Caco-2 (cell line): Measurements from ENCODE around the gene FAS. TPM values are rescaled to one million over a fixed set of nuclear protein-coding genes. Genes with fewer than 3 reads are reported as not detected.

ENCODE experiments used
- BruUV-seq: library from RNA; stranded (reverse); fragments of 400-500 nt; replicated peaks from 2 replicates; lab custom pipeline; 2021; lab: Mats Ljungman, UMichigan
- CTCF ChIA-PET: fragments of 300-600 bp; sonication (Branson Sonifier 250); formaldehyde crosslinking; loops from one replicate; lab custom pipeline; 2022; ENCODE audit warnings: antibody characterized with exemption; lab: Charles Lee
- POLR2A ChIA-PET: fragments of 300-600 bp; sonication (Branson Sonifier 250); formaldehyde crosslinking; loops from one replicate; lab custom pipeline; 2022; ENCODE audit warnings: antibody characterized with exemption; lab: Charles Lee
- DNase-seq, 2 experiments: peaks; one replicate each; pipeline versions ENCODE4 v3.0.0 to v3.0.0-alpha.2; 2020 to 2022
- H3K27me3 ChIP-seq: replicated peaks from 2 replicates; pipeline ENCODE4 v1.6.0; 2011; ENCODE audit warnings: low read length; ENCODE audit not compliant: control insufficient read depth, insufficient read depth
- H3K36me3 ChIP-seq: 2 replicates; pipeline ENCODE4 v1.5.1; 2011; ENCODE audit warnings: low read length; ENCODE audit not compliant: control insufficient read depth, insufficient read depth
- H3K4me1 ChIP-seq: fragments of 250-450 bp; sonication (Bioruptor Pico); 2 replicates; pipeline ENCODE4 v1.5.1; 2020; ENCODE audit warnings: mild to moderate bottlenecking
- H3K4me3 ChIP-seq: 2 replicates; pipeline ENCODE4 v1.5.1; 2011; ENCODE audit warnings: low read depth, mild to moderate bottlenecking, control low read depth, low read length
- H3K9me3 ChIP-seq: fragments of 250-450 bp; sonication (Bioruptor Pico); 2 replicates; pipeline ENCODE4 v1.5.1; 2020; ENCODE audit warnings: mild to moderate bottlenecking, moderate library complexity
- H3K27ac Mint-ChIP-seq: one replicate; pipeline ENCODE4 v1.8.0; 2022; ENCODE audit warnings: mixed read lengths; ENCODE audit not compliant: unreplicated experiment
- H3K27me3 Mint-ChIP-seq: one replicate; pipeline ENCODE4 v1.8.0; 2022; ENCODE audit warnings: mixed read lengths; ENCODE audit not compliant: insufficient read depth, unreplicated experiment
- H3K36me3 Mint-ChIP-seq: one replicate; pipeline ENCODE4 v1.8.0; 2022; ENCODE audit warnings: mild to moderate bottlenecking, mixed read lengths; ENCODE audit not compliant: insufficient read depth, unreplicated experiment
- H3K4me1 Mint-ChIP-seq: one replicate; pipeline ENCODE4 v1.8.0; 2022; ENCODE audit warnings: low read depth, mixed read lengths; ENCODE audit not compliant: unreplicated experiment
- H3K4me3 Mint-ChIP-seq: one replicate; pipeline ENCODE4 v1.8.0; 2022; ENCODE audit warnings: mild to moderate bottlenecking, moderate library complexity, mixed read lengths; ENCODE audit not compliant: unreplicated experiment
- H3K9me3 Mint-ChIP-seq: one replicate; pipeline ENCODE4 v1.8.0; 2022; ENCODE audit warnings: mixed read lengths; ENCODE audit not compliant: unreplicated experiment
- CTCF ChIP-seq, 2 experiments: fragments of 200-600 bp in 1 of 2; IDR thresholded peaks; 1 replicate in 1 of 2; 2 replicates in 1 of 2; pipeline versions ENCODE4 v1.5.1 to v1.8.0; 2011 to 2022; ENCODE audit warnings: antibody characterized with exemption in 1 of 2, control low read depth in 1 of 2, inconsistent platforms in 1 of 2, low read depth in 1 of 2, low read length in 1 of 2, mild to moderate bottlenecking in 1 of 2, moderate library complexity in 1 of 2; ENCODE audit not compliant: insufficient read depth in 1 of 2, severe bottlenecking in 1 of 2, unreplicated experiment in 1 of 2
- intact Hi-C: fragments of 100-400 bp; cut with micrococcal nuclease; formaldehyde crosslinking; loops from one replicate; pipeline ENCODE4 v1.10.0; 2022; ENCODE audit not compliant: unreplicated experiment
- total RNA-seq: library from RNA; stranded (reverse); gene quantifications from 2 replicates; pipeline ENCODE4 v1.2.3, GENCODE V29; 2022

FAS gene
- total RNA-seq, 1 experiment from 2014 or later: not detected

DNA sequence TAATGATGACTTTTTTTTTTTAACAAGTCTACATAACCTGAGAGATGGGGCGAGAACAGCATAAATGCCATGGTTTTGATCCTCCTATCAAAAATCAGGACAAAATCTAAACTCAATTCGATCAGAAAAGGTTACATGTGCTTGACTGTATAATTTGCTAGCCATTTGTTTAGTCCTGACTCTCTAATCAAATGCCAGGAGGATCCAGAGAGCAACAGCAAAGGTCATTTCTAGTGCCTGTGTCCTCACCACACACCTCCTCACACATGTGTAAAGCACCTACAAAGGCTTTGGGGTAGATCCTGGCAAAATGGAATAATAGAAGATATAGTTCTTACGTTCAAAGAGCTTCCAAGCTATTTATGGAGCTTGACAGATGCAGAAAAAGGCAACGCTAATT, 11.0 kb upstream of the FAS start:
- DNase-seq: no peak
- Mint-ChIP-seq H3K27me3 (peaks cover 3% of the 10 kb centered on the region), H3K27ac (no peak overlapping the region), H3K4me3 (no peak overlapping the region), H3K4me1 (peaks cover 6% of the 10 kb centered on the region), H3K9me3 (no peaks in the 10 kb centered on the region), H3K36me3 (no peaks in the 10 kb centered on the region)
- BruUV-seq: no TSS peak
- Histone ChIP-seq H3K9me3 (no peaks in the 10 kb centered on the region), H3K36me3 (no peaks in the 10 kb centered on the region), H3K4me1 (peaks cover 5% of the 10 kb centered on the region; the same call in 1 of the 2 replicates), H3K27me3 (no peaks in the 10 kb centered on the region; the same call in 1 of the 2 replicates), H3K4me3 (no peak overlapping the region)
- TF ChIP-seq CTCF (IDR thresholded peaks at IDR 0.05; ENCODE audit: insufficient read depth in 1 of 2, low read depth in 1 of 2, low read length in 1 of 2, severe bottlenecking in 1 of 2, unreplicated experiment in 1 of 2): no peak
- CTCF ChIA-PET: no interaction called here
- POLR2A ChIA-PET: no interaction called here
- intact Hi-C loops: no loop called here

GRCh38 chr10:88980247-88980646, 10.4 kb upstream of the FAS start:
- TF ChIP-seq CTCF (IDR thresholded peaks at IDR 0.05; ENCODE audit: insufficient read depth in 1 of 2, low read depth in 1 of 2, low read length in 1 of 2, severe bottlenecking in 1 of 2, unreplicated experiment in 1 of 2): no peak
- no TSS peak for BruUV-seq
- Histone ChIP-seq H3K4me1 (no peaks in the 10 kb centered on the region), H3K4me3 (no peak overlapping the region), H3K9me3 (no peaks in the 10 kb centered on the region), H3K36me3 (no peaks in the 10 kb centered on the region), H3K27me3 (no peaks in the 10 kb centered on the region; the same call in 1 of the 2 replicates)
- H3K4me1 Mint-ChIP-seq: peaks cover 6% of the 10 kb centered on the region
- CTCF ChIA-PET: no interaction called here
- no peaks in the 10 kb centered on the region for H3K9me3 Mint-ChIP-seq
- intact Hi-C loops: no loop called here
- H3K4me3 Mint-ChIP-seq: no peak overlapping the region
- POLR2A ChIA-PET: no interaction called here
- H3K36me3 Mint-ChIP-seq: no peaks in the 10 kb centered on the region
- no peak for DNase-seq
- peaks cover 3% of the 10 kb centered on the region for H3K27me3 Mint-ChIP-seq
- H3K27ac Mint-ChIP-seq: no peak overlapping the region

GRCh38 chr10:88980800-88981199, 9.8 kb upstream of the FAS start:
- Histone ChIP-seq H3K4me1 (no peaks in the 10 kb centered on the region), H3K27me3 (no peaks in the 10 kb centered on the region; the same call in 1 of the 2 replicates), H3K9me3 (no peaks in the 10 kb centered on the region), H3K4me3 (no peak overlapping the region), H3K36me3 (no peaks in the 10 kb centered on the region)
- H3K27me3 Mint-ChIP-seq: peaks cover 6% of the 10 kb centered on the region
- peaks cover 6% of the 10 kb centered on the region for H3K4me1 Mint-ChIP-seq
- CTCF ChIA-PET: no interaction called here
- no peak overlapping the region for H3K4me3 Mint-ChIP-seq
- POLR2A ChIA-PET: no interaction called here
- DNase-seq: no peak
- no peak for TF ChIP-seq CTCF (IDR thresholded peaks at IDR 0.05; ENCODE audit: insufficient read depth in 1 of 2, low read depth in 1 of 2, low read length in 1 of 2, severe bottlenecking in 1 of 2, unreplicated experiment in 1 of 2)
- H3K27ac Mint-ChIP-seq: no peak overlapping the region
- no TSS peak for BruUV-seq
- intact Hi-C loops: no loop called here
- no peaks in the 10 kb centered on the region for H3K9me3 Mint-ChIP-seq
- no peaks in the 10 kb centered on the region for H3K36me3 Mint-ChIP-seq
